NCI-H2196 treated with DMSO at 0.1 percent for 48 hours (cell line): ENCODE measurements around the gene EFCC1.
A peak's percentile ranks its signal among the peaks of the same experiment; 100 is the strongest.
"Not testable (repeated sequence)": the region's sequence is repeated elsewhere in the genome, so short reads cannot be mapped to it uniquely, and the experiment has no call there.

ENCODE experiments used
- DNase-seq: peaks from one replicate; lab custom pipeline; 2025; ENCODE audit not compliant: unreplicated experiment; lab: John Stamatoyannopoulos, UW

The EFCC1 gene

GRCh38 chr3:129069313-129070085, 68.4 kb downstream of the EFCC1 start:
- not testable (repeated sequence) for DNase-seq

- no peak for DNase-seq
Measured at GRCh38 chr3:129070086-129070885, 69.2 kb downstream of the EFCC1 start.

GRCh38 chr3:129077222-129077621, 76.1 kb downstream of the EFCC1 start:
- DNase-seq: no peak

- DNase-seq: no peak
Measured at GRCh38 chr3:129078510-129078909, 77.4 kb downstream of the EFCC1 start.

- no peak for DNase-seq
Measured at GRCh38 chr3:129081503-129081902, 80.4 kb downstream of the EFCC1 start.

- DNase-seq: no peak
Measured at GRCh38 chr3:129082026-129082425, 80.9 kb downstream of the EFCC1 start.

- DNase-seq: no peak
Measured at GRCh38 chr3:129084501-129084900, 83.4 kb downstream of the EFCC1 start.

GRCh38 chr3:129085165-129085715, 84.1 kb downstream of the EFCC1 start:
- DNase-seq: no peak

- no peak for DNase-seq
Measured at GRCh38 chr3:129085818-129086217, 84.7 kb downstream of the EFCC1 start.

GRCh38 chr3:129087138-129087702, 86.1 kb downstream of the EFCC1 start:
- DNase-seq: no peak

- peak; percentile 16 for DNase-seq
Measured at GRCh38 chr3:129087904-129088303, 86.8 kb downstream of the EFCC1 start.

GRCh38 chr3:129088312-129088711, 87.2 kb downstream of the EFCC1 start:
- DNase-seq: not testable (repeated sequence)
